ENCODE data around the gene LYST.
"Not testable (repeated sequence)": the region's sequence is repeated elsewhere in the genome, so short reads cannot be mapped to it uniquely, and the experiment has no call there.

LYST gene

GRCh38 chr1:235866205-235866912 is at the start of gene LYST:
Gene LYST (minus strand): TSS chr1:235866906. CDS start chr1:235830417, 36,489 bp downstream.
- DNase-seq (ENCODE audit: low spot score): peak; percentile 22

GRCh38 chr1:235915489-235915888 is 48.8 kb upstream of the LYST start:
- not testable (repeated sequence) for DNase-seq (ENCODE audit: low spot score)

- peak; percentile 44 for DNase-seq (ENCODE audit: low spot score)
Measured at GRCh38 chr1:235913311-235913710, 46.6 kb upstream of the LYST start.

- DNase-seq (ENCODE audit: low spot score): no peak
Measured at GRCh38 chr1:235911876-235912275, 45.2 kb upstream of the LYST start.

GRCh38 chr1:235911300-235911662 is 44.6 kb upstream of the LYST start:
- DNase-seq (ENCODE audit: low spot score): no peak

- peak; percentile 99 for DNase-seq (ENCODE audit: low spot score)
Measured at GRCh38 chr1:235910357-235911299, 43.9 kb upstream of the LYST start.

GRCh38 chr1:235908742-235909520 is 42.2 kb upstream of the LYST start:
- DNase-seq (ENCODE audit: low spot score): no peak

- no peak for DNase-seq (ENCODE audit: low spot score)
Measured at GRCh38 chr1:235907897-235908240, 41.2 kb upstream of the LYST start.

GRCh38 chr1:235907187-235907896 is 40.6 kb upstream of the LYST start:
- DNase-seq (ENCODE audit: low spot score): no peak

GRCh38 chr1:235906436-235906835 is 39.7 kb upstream of the LYST start:
- no peak for DNase-seq (ENCODE audit: low spot score)

- DNase-seq (ENCODE audit: low spot score): not testable (repeated sequence)
Measured at GRCh38 chr1:235903809-235904208, 37.1 kb upstream of the LYST start.

- DNase-seq (ENCODE audit: low spot score): no peak
Measured at GRCh38 chr1:235902677-235903542, 36.2 kb upstream of the LYST start.

- DNase-seq (ENCODE audit: low spot score): no peak
Measured at GRCh38 chr1:235901461-235901860, 34.8 kb upstream of the LYST start.

GRCh38 chr1:235898126-235898525 is 31.4 kb upstream of the LYST start:
- DNase-seq (ENCODE audit: low spot score): no peak

- no peak for DNase-seq (ENCODE audit: low spot score)
Measured at GRCh38 chr1:235893840-235894239, 27.1 kb upstream of the LYST start.

- DNase-seq (ENCODE audit: low spot score): no peak
Measured at GRCh38 chr1:235892734-235893413, 26.2 kb upstream of the LYST start.

- DNase-seq (ENCODE audit: low spot score): no peak
Measured at GRCh38 chr1:235892202-235892601, 25.5 kb upstream of the LYST start.

- DNase-seq (ENCODE audit: low spot score): no peak
Measured at GRCh38 chr1:235888119-235888643, 21.5 kb upstream of the LYST start.

- DNase-seq (ENCODE audit: low spot score): no peak
Measured at GRCh38 chr1:235887676-235888075, 21.0 kb upstream of the LYST start.

GRCh38 chr1:235885655-235886262 is 19.1 kb upstream of the LYST start:
- DNase-seq (ENCODE audit: low spot score): no peak

Data from kidney capillary endothelial cell (primary cell).